Retinal pigment epithelial cell (primary cell): ENCODE results near the gene NARF.

ENCODE experiments used
- DNase-seq: peaks from one replicate; pipeline ENCODE4 v3.0.0-alpha.2; 2010; ENCODE audit warnings: low read depth
- H3K4me3 ChIP-seq: 2 replicates; pipeline ENCODE4 v1.5.1; 2011; ENCODE audit warnings: mild to moderate bottlenecking, low read length, control low read depth, moderate library complexity
- TF ChIP-seq, protein P1 (sequence below): conservative IDR thresholded peaks from 2 replicates; pipeline ENCODE4 v1.5.1; 2011; ENCODE audit warnings: low read depth, low read length, control low read depth, inconsistent platforms

The NARF gene

GRCh38 chr17:82479602-82480001, 21.1 kb downstream of the NARF start:
- H3K4me3 ChIP-seq = no peak overlapping the region
- TF ChIP-seq, protein P1, sequence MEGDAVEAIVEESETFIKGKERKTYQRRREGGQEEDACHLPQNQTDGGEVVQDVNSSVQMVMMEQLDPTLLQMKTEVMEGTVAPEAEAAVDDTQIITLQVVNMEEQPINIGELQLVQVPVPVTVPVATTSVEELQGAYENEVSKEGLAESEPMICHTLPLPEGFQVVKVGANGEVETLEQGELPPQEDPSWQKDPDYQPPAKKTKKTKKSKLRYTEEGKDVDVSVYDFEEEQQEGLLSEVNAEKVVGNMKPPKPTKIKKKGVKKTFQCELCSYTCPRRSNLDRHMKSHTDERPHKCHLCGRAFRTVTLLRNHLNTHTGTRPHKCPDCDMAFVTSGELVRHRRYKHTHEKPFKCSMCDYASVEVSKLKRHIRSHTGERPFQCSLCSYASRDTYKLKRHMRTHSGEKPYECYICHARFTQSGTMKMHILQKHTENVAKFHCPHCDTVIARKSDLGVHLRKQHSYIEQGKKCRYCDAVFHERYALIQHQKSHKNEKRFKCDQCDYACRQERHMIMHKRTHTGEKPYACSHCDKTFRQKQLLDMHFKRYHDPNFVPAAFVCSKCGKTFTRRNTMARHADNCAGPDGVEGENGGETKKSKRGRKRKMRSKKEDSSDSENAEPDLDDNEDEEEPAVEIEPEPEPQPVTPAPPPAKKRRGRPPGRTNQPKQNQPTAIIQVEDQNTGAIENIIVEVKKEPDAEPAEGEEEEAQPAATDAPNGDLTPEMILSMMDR = no peak
- no peak for DNase-seq

DNA sequence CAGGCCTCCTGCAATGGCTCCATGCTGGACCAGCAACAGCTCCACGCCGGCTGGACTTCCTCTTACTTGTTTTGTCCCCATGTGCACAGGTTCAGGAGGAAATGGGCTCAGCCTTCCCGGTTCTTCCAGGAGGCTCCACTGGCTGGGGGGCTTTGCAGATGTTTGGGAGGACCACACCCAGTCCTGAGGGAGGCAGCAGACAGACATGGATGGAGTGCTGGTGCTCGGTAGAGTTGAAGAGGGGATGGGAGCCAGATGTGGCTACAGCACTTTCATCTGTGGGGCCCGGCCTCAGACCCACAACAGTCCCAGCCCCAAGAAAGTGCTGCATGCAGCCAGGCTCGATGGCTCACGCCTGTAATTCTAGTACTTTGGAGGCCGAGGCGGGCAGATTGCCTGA, 21.8 kb downstream of the NARF start:
- DNase-seq = no peak
- no peak overlapping the region for H3K4me3 ChIP-seq
- TF ChIP-seq, protein P1 = no peak

- DNase-seq = no peak
- H3K4me3 ChIP-seq = no peak overlapping the region
- TF ChIP-seq, protein P1 = no peak
Observed at GRCh38 chr17:82483204-82483660, 24.7 kb downstream of the NARF start.

- H3K4me3 ChIP-seq = no peak overlapping the region
- DNase-seq = no peak
- TF ChIP-seq, protein P1 = no peak
Observed at GRCh38 chr17:82483836-82484235, 25.3 kb downstream of the NARF start.

DNA sequence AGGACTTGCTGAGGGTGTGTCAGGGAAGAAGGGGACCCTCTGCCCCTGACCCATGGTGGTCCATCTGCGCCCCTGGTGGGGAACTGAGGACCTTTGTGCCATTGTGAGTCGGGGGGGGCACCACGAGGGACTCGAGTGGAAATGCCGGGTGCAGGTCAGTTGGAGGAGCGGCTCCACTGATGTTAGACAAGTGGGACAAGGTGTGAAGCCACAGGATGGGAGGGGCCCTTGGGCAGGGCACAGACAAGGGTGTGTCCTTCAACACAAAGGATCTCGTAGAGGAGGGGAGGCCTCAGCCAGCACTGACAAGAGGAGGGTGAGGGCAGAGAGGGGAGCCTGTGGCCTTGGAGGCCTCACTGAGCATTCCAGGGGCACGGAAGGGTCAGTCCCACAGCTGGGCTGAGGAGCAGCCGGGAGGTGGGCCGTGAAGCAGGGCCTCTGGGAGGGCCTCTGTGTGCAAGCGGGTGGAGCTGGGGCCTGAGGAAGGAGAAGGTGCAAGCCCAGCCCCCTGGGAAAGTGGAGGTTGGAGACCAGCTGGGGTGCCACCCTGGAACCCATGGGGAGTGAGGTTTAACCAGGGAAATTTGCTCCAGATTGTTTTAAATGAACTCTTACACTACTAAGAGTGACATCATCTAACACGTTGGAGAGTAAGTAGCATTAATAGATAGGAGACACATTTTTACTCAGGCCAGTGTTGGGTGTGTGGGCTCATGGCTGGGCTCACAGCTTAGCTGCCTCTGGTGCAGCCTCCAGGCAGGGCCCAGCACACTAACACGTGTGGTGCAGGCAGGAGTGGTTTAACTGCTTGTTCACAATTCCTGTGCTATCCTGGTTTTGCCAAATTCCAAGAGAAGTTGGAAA, 27.9 kb downstream of the NARF start:
- DNase-seq = no peak
- H3K4me3 ChIP-seq = no peak overlapping the region
- TF ChIP-seq, protein P1 = no peak

GRCh38 chr17:82487910-82488309, 29.4 kb downstream of the NARF start:
- DNase-seq = no peak
- no peak overlapping the region for H3K4me3 ChIP-seq
- TF ChIP-seq, protein P1 = no peak

DNA sequence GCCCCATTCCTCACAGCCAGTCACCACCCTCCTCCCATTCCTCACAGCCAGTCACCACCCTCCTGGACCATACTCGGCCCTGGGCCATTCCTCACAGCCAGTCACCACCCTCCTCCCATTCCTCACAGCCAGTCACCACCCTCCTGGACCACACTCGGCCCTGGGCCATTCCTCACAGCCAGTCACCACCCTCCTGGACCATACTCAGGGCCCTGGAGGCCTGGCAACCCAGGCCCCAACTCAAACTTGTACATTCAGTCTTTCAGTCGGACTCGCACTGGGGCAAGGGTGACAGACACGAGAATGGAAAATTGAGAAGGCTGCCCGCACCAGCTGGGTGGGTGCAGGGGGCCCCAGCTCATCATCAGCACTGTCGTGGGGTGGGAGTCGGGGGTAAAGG, 30.6 kb downstream of the NARF start:
- DNase-seq = no peak
- H3K4me3 ChIP-seq = no peak overlapping the region
- TF ChIP-seq, protein P1 = no peak
